AG04450 (cell line): ENCODE data around the gene ANKRD13A. TPM values are rescaled to one million over a fixed set of nuclear protein-coding genes. Genes with fewer than 3 reads are reported as not detected.

Experiments
- CTCF ChIA-PET: fragments of 300-600, 350-600 bp; formaldehyde crosslinking; extraction: SDS; loops from one replicate; lab custom pipeline; 2022; ENCODE audit warnings: antibody characterized with exemption, inconsistent platforms; lab: Charles Lee
- POLR2A ChIA-PET: fragments of 350-600 bp; formaldehyde crosslinking; extraction: SDS; loops from one replicate; lab custom pipeline; 2021; ENCODE audit warnings: antibody characterized with exemption, inconsistent platforms; lab: Yijun Ruan, JAX
- DNase-seq: peaks from one replicate; pipeline ENCODE4 v3.0.0-alpha.2; 2011; ENCODE audit warnings: low read depth, low spot score
- H3K27ac ChIP-seq: one replicate; pipeline ENCODE4 v1.5.1; 2012; ENCODE audit warnings: low read depth, low read length, control low read depth
- H3K27me3 ChIP-seq: one replicate; pipeline ENCODE4 v1.6.0; 2012; ENCODE audit warnings: low read length; ENCODE audit not compliant: control insufficient read depth, insufficient read depth
- H3K4me3 ChIP-seq: 2 replicates; pipeline ENCODE4 v1.5.1; 2011; ENCODE audit warnings: mild to moderate bottlenecking, low read depth, low read length, control low read depth
- H3K9me3 ChIP-seq: 2 replicates; pipeline ENCODE4 v1.5.1; 2012; ENCODE audit warnings: low read length; ENCODE audit not compliant: control insufficient read depth, insufficient read depth
- CTCF ChIP-seq: IDR thresholded peaks from 2 replicates; pipeline ENCODE4 v1.5.1; 2011; ENCODE audit warnings: low read depth, low read length, control low read depth, inconsistent platforms
- polyA plus RNA-seq: library from polyadenylated mRNA; depleted of rRNA; stranded (reverse); fragments of >200 nt; gene quantifications from 2 replicates; pipeline ENCODE4 v1.2.3, GENCODE V29; 2011

The ANKRD13A gene
- polyA plus RNA-seq, 1 experiment, result 246 TPM

- Histone ChIP-seq H3K9me3 (no peaks in the 10 kb centered on the region), H3K4me3 (no peak overlapping the region), H3K27me3 (no peaks in the 10 kb centered on the region), H3K27ac (no peak overlapping the region)
- ChIA-PET CTCF (no interaction called here), POLR2A (no interaction called here)
- no peak for TF ChIP-seq CTCF
- no peak for DNase-seq
These were observed 15.9 kb downstream of the ANKRD13A start for GRCh38 chr12:110015132-110015531.

- POLR2A ChIA-PET, result no interaction called here
These were observed 21.7 kb downstream of the ANKRD13A start for GRCh38 chr12:110020956-110021355.

GRCh38 chr12:110023059-110023980, 24.1 kb downstream of the ANKRD13A start:
- Histone ChIP-seq H3K4me3 (no peak overlapping the region), H3K9me3 (no peaks in the 10 kb centered on the region), H3K27ac (peak overlapping the region; percentile 91), H3K27me3 (no peaks in the 10 kb centered on the region)
- ChIA-PET POLR2A (interaction anchor here (0.8 to 2.1 kb wide), 4 partner anchors 21 to 282 kb away, joined by 3 to 18 read pairs (median 6); partner anchors contain the start of gene ANKRD13A), CTCF (interaction anchor here (0.5 to 1.7 kb wide), 10 partner anchors 12 to 408 kb away, joined by 3 to 8 read pairs (median 4); no protein-coding TSS in a partner anchor)
- DNase-seq, result peak; percentile 82
- TF ChIP-seq CTCF, result no peak

More at GRCh38 chr12:110020956-110021355, 21.7 kb downstream of the ANKRD13A start:
- Histone ChIP-seq H3K27me3 (no peaks in the 10 kb centered on the region), H3K27ac (no peak overlapping the region), H3K4me3 (no peak overlapping the region), H3K9me3 (no peaks in the 10 kb centered on the region)
- DNase-seq, result no peak
- TF ChIP-seq CTCF, result no peak
- CTCF ChIA-PET, result interaction anchor here (1.0 to 1.2 kb wide), 2 partner anchors 168 to 411 kb away, joined by 3 to 6 read pairs; no protein-coding TSS in a partner anchor

GRCh38 chr12:110024051-110024450, 24.8 kb downstream of the ANKRD13A start:
- DNase-seq, result no peak
- CTCF ChIA-PET, result interaction anchor here (0.6 to 1.1 kb wide), 7 partner anchors 11 to 426 kb away, joined by 3 to 12 read pairs (median 4); partner anchors contain the start of gene ARPC3
- POLR2A ChIA-PET, result interaction anchor here (0.6 to 2.1 kb wide), 6 partner anchors 14 to 281 kb away, joined by 3 to 18 read pairs (median 4); partner anchors contain the start of gene ANKRD13A
- H3K4me3 ChIP-seq, result no peak overlapping the region
- H3K27ac ChIP-seq, result peak overlapping the region; percentile 91
- TF ChIP-seq CTCF, result no peak
- H3K27me3 ChIP-seq, result no peaks in the 10 kb centered on the region
- H3K9me3 ChIP-seq, result no peaks in the 10 kb centered on the region
